HUES6 (cell line): ENCODE data around the gene RTP1.
"Not testable (repeated sequence)": the region's sequence is repeated elsewhere in the genome, so short reads cannot be mapped to it uniquely, and the experiment has no call there.

Experiments used
- H3K27ac ChIP-seq: 2 replicates; pipeline ENCODE4 v1.7.0; 2013; ENCODE audit warnings: low read depth, mild to moderate bottlenecking, low read length, inconsistent platforms
- H3K27me3 ChIP-seq: 2 replicates; pipeline ENCODE4 v1.6.1; 2013; ENCODE audit warnings: low read length; ENCODE audit not compliant: control insufficient read depth, insufficient read depth
- H3K36me3 ChIP-seq: 2 replicates; pipeline ENCODE4 v1.6.1; 2013; ENCODE audit warnings: low read length; ENCODE audit not compliant: control insufficient read depth, insufficient read depth
- H3K4me1 ChIP-seq: 2 replicates; pipeline ENCODE4 v1.6.1; 2013; ENCODE audit warnings: low read length; ENCODE audit not compliant: control insufficient read depth, insufficient read depth
- H3K4me3 ChIP-seq: 2 replicates; pipeline ENCODE4 v1.5.1; 2013; ENCODE audit warnings: low read depth, low read length
- H3K9ac ChIP-seq: one replicate; pipeline ENCODE4 v1.6.1; 2013; ENCODE audit warnings: mild to moderate bottlenecking, low read length
- H3K9me3 ChIP-seq: 2 replicates; pipeline ENCODE4 v1.6.1; 2013; ENCODE audit warnings: low read depth, low read length; ENCODE audit not compliant: control insufficient read depth, insufficient read depth

Gene RTP1

GRCh38 chr3:187198490-187198889 lies 1.2 kb downstream of the RTP1 start:
- Histone ChIP-seq H3K4me3 (no peak overlapping the region), H3K4me1 (no peaks in the 10 kb centered on the region; the same call in 1 of the 2 replicates), H3K27ac (no peak overlapping the region), H3K36me3 (no peaks in the 10 kb centered on the region), H3K9me3 (no peaks in the 10 kb centered on the region), H3K9ac (no peak overlapping the region), H3K27me3 (no peaks in the 10 kb centered on the region)

- not testable (repeated sequence) for H3K4me3 ChIP-seq, H3K27ac ChIP-seq, H3K4me1 ChIP-seq, H3K9me3 ChIP-seq, H3K36me3 ChIP-seq, H3K9ac ChIP-seq, H3K27me3 ChIP-seq
These were observed 2.3 kb downstream of the RTP1 start for GRCh38 chr3:187199463-187200050.

- no peak overlapping the region for H3K27ac ChIP-seq
- H3K27me3 ChIP-seq: no peaks in the 10 kb centered on the region
- peaks cover 40% of the 10 kb centered on the region for H3K9me3 ChIP-seq
- peaks cover 8% of the 10 kb centered on the region for H3K4me1 ChIP-seq
- no peak overlapping the region for H3K4me3 ChIP-seq
- no peaks in the 10 kb centered on the region for H3K36me3 ChIP-seq
- no peak overlapping the region for H3K9ac ChIP-seq
These were observed 8.4 kb downstream of the RTP1 start for GRCh38 chr3:187205683-187206082.

GRCh38 chr3:187207062-187207461 lies 9.8 kb downstream of the RTP1 start:
- Histone ChIP-seq H3K4me1 (peaks cover 12% of the 10 kb centered on the region), H3K9me3 (peaks cover 40% of the 10 kb centered on the region), H3K36me3 (no peaks in the 10 kb centered on the region), H3K9ac (no peak overlapping the region), H3K27ac (no peak overlapping the region), H3K27me3 (no peaks in the 10 kb centered on the region), H3K4me3 (no peak overlapping the region)

GRCh38 chr3:187207624-187208023 lies 10.3 kb downstream of the RTP1 start:
- Histone ChIP-seq H3K9ac (no peak overlapping the region), H3K36me3 (no peaks in the 10 kb centered on the region), H3K4me3 (no peak overlapping the region), H3K4me1 (peaks cover 12% of the 10 kb centered on the region), H3K27ac (no peak overlapping the region), H3K27me3 (no peaks in the 10 kb centered on the region), H3K9me3 (peaks cover 40% of the 10 kb centered on the region)

- Histone ChIP-seq H3K27ac (no peak overlapping the region), H3K27me3 (no peaks in the 10 kb centered on the region), H3K9ac (no peak overlapping the region), H3K36me3 (no peaks in the 10 kb centered on the region), H3K4me1 (peaks cover 12% of the 10 kb centered on the region), H3K9me3 (peaks cover 40% of the 10 kb centered on the region), H3K4me3 (no peak overlapping the region)
These were observed 10.9 kb downstream of the RTP1 start for GRCh38 chr3:187208159-187208558.

GRCh38 chr3:187209491-187209890 lies 12.2 kb downstream of the RTP1 start:
- H3K27me3 ChIP-seq: no peaks in the 10 kb centered on the region

GRCh38 chr3:187210091-187210490 lies 12.8 kb downstream of the RTP1 start:
- Histone ChIP-seq H3K36me3 (no peaks in the 10 kb centered on the region), H3K4me3 (no peak overlapping the region), H3K4me1 (peaks cover 12% of the 10 kb centered on the region), H3K27ac (no peak overlapping the region), H3K9me3 (peaks cover 39% of the 10 kb centered on the region), H3K9ac (no peak overlapping the region), H3K27me3 (no peaks in the 10 kb centered on the region)

More at GRCh38 chr3:187209491-187209890, 12.2 kb downstream of the RTP1 start:
- no peaks in the 10 kb centered on the region for H3K36me3 ChIP-seq
- no peak overlapping the region for H3K9ac ChIP-seq
- no peak overlapping the region for H3K27ac ChIP-seq
- H3K9me3 ChIP-seq: peaks cover 40% of the 10 kb centered on the region
- H3K4me1 ChIP-seq: peaks cover 12% of the 10 kb centered on the region
- H3K4me3 ChIP-seq: no peak overlapping the region

GRCh38 chr3:187210545-187211327 lies 13.4 kb downstream of the RTP1 start:
- no peak overlapping the region for H3K9ac ChIP-seq
- H3K4me3 ChIP-seq: no peak overlapping the region
- H3K27me3 ChIP-seq: no peaks in the 10 kb centered on the region
- no peaks in the 10 kb centered on the region for H3K36me3 ChIP-seq
- peaks cover 34% of the 10 kb centered on the region for H3K9me3 ChIP-seq
- H3K27ac ChIP-seq: no peak overlapping the region
- peaks cover 12% of the 10 kb centered on the region for H3K4me1 ChIP-seq

GRCh38 chr3:187211532-187212195 lies 14.4 kb downstream of the RTP1 start:
- H3K9ac ChIP-seq: no peak overlapping the region
- H3K9me3 ChIP-seq: peaks cover 24% of the 10 kb centered on the region
- no peak overlapping the region for H3K27ac ChIP-seq
- no peaks in the 10 kb centered on the region for H3K36me3 ChIP-seq
- H3K4me3 ChIP-seq: no peak overlapping the region
- H3K27me3 ChIP-seq: no peaks in the 10 kb centered on the region
- peaks cover 12% of the 10 kb centered on the region for H3K4me1 ChIP-seq

GRCh38 chr3:187212196-187212545 lies 14.9 kb downstream of the RTP1 start:
- Histone ChIP-seq H3K36me3 (no peaks in the 10 kb centered on the region), H3K27ac (no peak overlapping the region), H3K27me3 (no peaks in the 10 kb centered on the region), H3K4me1 (peaks cover 12% of the 10 kb centered on the region), H3K9me3 (peaks cover 19% of the 10 kb centered on the region), H3K4me3 (no peak overlapping the region), H3K9ac (no peak overlapping the region)
